Measurements from ENCODE around the gene CASP8AP2.

GRCh38 chr6:89887452-89888137 lies 57.9 kb downstream of the CASP8AP2 start:
- TF ChIP-seq SUZ12 (IDR thresholded peaks at IDR 0.05; ENCODE audit: extremely low read depth, insufficient read depth, insufficient read length) (no peak), YY1 (IDR thresholded peaks at IDR 0.05; ENCODE audit: insufficient read depth, insufficient read length) (no peak), ZNF274 (IDR thresholded peaks at IDR 0.05; ENCODE audit: low read depth, low read length) (no peak)
